Stomach (tissue), 4 donors: ENCODE results near the gene CEP85.

Source experiments
- POLR2A ChIP-seq, 4 donors: fragments of 450-650 bp; IDR thresholded peaks; one replicate each; pipeline ENCODE4 v1.6.1; 2016; ENCODE audit warnings: antibody characterized with exemption in 4 of 4, control low read depth in 2 of 4, mild to moderate bottlenecking in 1 of 4, moderate library complexity in 1 of 4
- TF ChIP-seq, protein P1 (sequence below), 7 experiments: fragments of 450-650 bp in 4 of 7; fragments of 200-600 bp in 3 of 7; sonication (generic) in 3 of 7; IDR thresholded peaks; one replicate each; pipeline ENCODE4 v1.5.1; 2016 to 2019; ENCODE audit warnings: antibody characterized with exemption in 7 of 7, control low read depth in 2 of 7, mild to moderate bottlenecking in 1 of 7

DNA sequence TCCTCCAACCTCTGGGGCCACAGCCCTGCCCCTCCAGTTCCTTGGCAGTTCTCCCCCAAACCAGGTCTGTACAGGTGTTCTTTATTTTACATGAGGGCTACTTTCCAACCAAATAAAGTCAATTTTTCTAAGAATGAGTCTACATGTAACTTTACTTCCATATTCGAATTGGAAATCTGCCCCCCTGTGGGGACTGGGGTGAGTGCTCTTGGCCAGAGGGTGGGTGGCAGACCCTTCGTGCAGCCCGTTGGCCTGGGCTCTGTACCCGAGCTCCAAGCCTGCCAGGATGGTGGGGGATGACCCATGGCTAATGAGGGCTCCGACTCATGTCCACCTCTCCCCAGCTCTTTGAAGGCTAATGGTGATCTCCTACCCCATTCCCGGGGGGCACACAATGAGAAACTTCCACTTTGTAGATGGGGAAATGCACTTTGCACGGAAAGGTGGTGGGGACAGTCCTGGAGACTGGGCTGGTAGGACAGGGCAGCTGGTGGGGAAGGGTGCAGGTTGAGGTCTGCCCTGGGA, 44.2 kb upstream of the CEP85 start:
- TF ChIP-seq POLR2A (IDR thresholded peaks at IDR 0.05): no peak
- TF ChIP-seq, protein P1, sequence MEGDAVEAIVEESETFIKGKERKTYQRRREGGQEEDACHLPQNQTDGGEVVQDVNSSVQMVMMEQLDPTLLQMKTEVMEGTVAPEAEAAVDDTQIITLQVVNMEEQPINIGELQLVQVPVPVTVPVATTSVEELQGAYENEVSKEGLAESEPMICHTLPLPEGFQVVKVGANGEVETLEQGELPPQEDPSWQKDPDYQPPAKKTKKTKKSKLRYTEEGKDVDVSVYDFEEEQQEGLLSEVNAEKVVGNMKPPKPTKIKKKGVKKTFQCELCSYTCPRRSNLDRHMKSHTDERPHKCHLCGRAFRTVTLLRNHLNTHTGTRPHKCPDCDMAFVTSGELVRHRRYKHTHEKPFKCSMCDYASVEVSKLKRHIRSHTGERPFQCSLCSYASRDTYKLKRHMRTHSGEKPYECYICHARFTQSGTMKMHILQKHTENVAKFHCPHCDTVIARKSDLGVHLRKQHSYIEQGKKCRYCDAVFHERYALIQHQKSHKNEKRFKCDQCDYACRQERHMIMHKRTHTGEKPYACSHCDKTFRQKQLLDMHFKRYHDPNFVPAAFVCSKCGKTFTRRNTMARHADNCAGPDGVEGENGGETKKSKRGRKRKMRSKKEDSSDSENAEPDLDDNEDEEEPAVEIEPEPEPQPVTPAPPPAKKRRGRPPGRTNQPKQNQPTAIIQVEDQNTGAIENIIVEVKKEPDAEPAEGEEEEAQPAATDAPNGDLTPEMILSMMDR (IDR thresholded peaks at IDR 0.05): no peak
